H1 (cell line): Measurements from ENCODE around the gene STARD3. TPM values are rescaled to one million over a fixed set of nuclear protein-coding genes. Genes with fewer than 3 reads are reported as not detected.

Experiments used
- CTCF ChIA-PET: fragments of 300-600 bp; sonication (Branson Sonifier 250); formaldehyde crosslinking; loops from one replicate; lab custom pipeline; 2021; ENCODE audit not compliant: partially characterized antibody; lab: Charles Lee
- POLR2A ChIA-PET: fragments of 300-600 bp; sonication (Branson Sonifier 250); formaldehyde crosslinking; loops from one replicate; lab custom pipeline; 2021; ENCODE audit warnings: inconsistent platforms; ENCODE audit not compliant: partially characterized antibody; lab: Charles Lee
- DNase-seq, 2 experiments: peaks; one replicate each; pipeline versions ENCODE4 v3.0.0 to v3.0.0-alpha.2; 2010 to 2022; ENCODE audit warnings: low spot score in 2 of 2, low read depth in 1 of 2, mixed read lengths in 1 of 2
- FAIRE-seq: peaks from 2 replicates; lab custom pipeline; 2011; peaks lifted over from hg19 to GRCh38; lab: Jason Lieb, UNC
- H2AFZ ChIP-seq: 2 replicates; pipeline ENCODE4 v1.8.1; 2012; ENCODE audit warnings: low read length, inconsistent platforms
- H2AK5ac ChIP-seq: 2 replicates; pipeline ENCODE4 v1.6.1; 2013; ENCODE audit warnings: low read depth, low read length
- H2BK120ac ChIP-seq: replicated peaks from 2 replicates; pipeline ENCODE3; 2013; ENCODE audit warnings: low read depth, low read length, inconsistent platforms
- H2BK12ac ChIP-seq: 2 replicates; pipeline ENCODE4 v1.6.1; 2013; ENCODE audit warnings: low read depth, low read length
- H2BK15ac ChIP-seq: 2 replicates; pipeline ENCODE4 v1.6.1; 2013; ENCODE audit warnings: low read length
- H2BK20ac ChIP-seq: 2 replicates; pipeline ENCODE4 v1.6.1; 2013; ENCODE audit warnings: low read length
- H2BK5ac ChIP-seq: 2 replicates; pipeline ENCODE4 v1.6.1; 2013; ENCODE audit warnings: low read depth, low read length
- H3K14ac ChIP-seq: 2 replicates; pipeline ENCODE4 v1.6.1; 2013; ENCODE audit warnings: inconsistent platforms; ENCODE audit not compliant: insufficient read length
- H3K18ac ChIP-seq: 2 replicates; pipeline ENCODE4 v1.6.1; 2013; ENCODE audit warnings: low read length; ENCODE audit errors: extremely low read depth
- H3K23ac ChIP-seq: 2 replicates; pipeline ENCODE4 v1.6.1; 2013; ENCODE audit warnings: inconsistent platforms; ENCODE audit not compliant: insufficient read length
- H3K23me2 ChIP-seq: 2 replicates; pipeline ENCODE4 v1.6.1; 2013; ENCODE audit warnings: low read depth, low read length
- H3K27ac ChIP-seq: 2 replicates; pipeline ENCODE4 v1.6.1; 2011; ENCODE audit warnings: low read depth, low read length, inconsistent platforms
- H3K27me3 ChIP-seq, 4 experiments: replicated peaks in 1 of 4; 1 replicate in 1 of 4; 2 replicates in 3 of 4; pipeline versions ENCODE4 v1.6.1 to v1.8.1; 2011 to 2013; ENCODE audit warnings: low read length in 3 of 4, mild to moderate bottlenecking in 3 of 4, inconsistent platforms in 2 of 4, mixed read lengths in 2 of 4, moderate library complexity in 1 of 4; ENCODE audit not compliant: control insufficient read depth in 3 of 4, insufficient read depth in 3 of 4; ENCODE audit errors: extremely low read depth in 1 of 4
- H3K36me3 ChIP-seq, 4 experiments: 2 replicates each; pipeline versions ENCODE4 v1.6.1 to v1.8.1; 2011 to 2013; ENCODE audit warnings: mild to moderate bottlenecking in 4 of 4, low read length in 3 of 4, moderate library complexity in 2 of 4, control low read depth in 1 of 4, inconsistent platforms in 1 of 4; ENCODE audit not compliant: insufficient read depth in 4 of 4, control insufficient read depth in 2 of 4
- H3K4ac ChIP-seq: replicated peaks from 2 replicates; pipeline ENCODE3; 2013; ENCODE audit warnings: low read length, low read depth, mixed read lengths, inconsistent platforms; ENCODE audit not compliant: insufficient read length
- H3K4me1 ChIP-seq, 4 experiments: replicated peaks in 1 of 4; 1 replicate in 1 of 4; 2 replicates in 3 of 4; pipeline versions ENCODE4 v1.6.1 to v1.8.1; 2011 to 2013; ENCODE audit warnings: low read length in 3 of 4, inconsistent platforms in 2 of 4, mixed read lengths in 1 of 4; ENCODE audit not compliant: insufficient read depth in 4 of 4, control insufficient read depth in 3 of 4
- H3K4me2 ChIP-seq, 2 experiments: 2 replicates each; pipeline versions ENCODE4 v1.6.1 to v1.8.1; 2011 to 2013; ENCODE audit warnings: low read depth in 2 of 2, low read length in 2 of 2, control low read depth in 1 of 2, inconsistent platforms in 1 of 2, mild to moderate bottlenecking in 1 of 2; ENCODE audit not compliant: insufficient read depth in 1 of 2
- H3K4me3 ChIP-seq, 4 experiments: fragments of 200-600, 300-600 bp in 1 of 4; sonication (generic), shearing (Covaris generic), sonication (Bioruptor Twin) in 1 of 4; 2 replicates each; pipeline versions ENCODE4 v1.5.1 to v1.8.1; 2011 to 2016; ENCODE audit warnings: low read length in 4 of 4, low read depth in 3 of 4, control low read depth in 2 of 4, inconsistent platforms in 2 of 4, mild to moderate bottlenecking in 2 of 4, mixed read lengths in 1 of 4, moderate library complexity in 1 of 4; ENCODE audit not compliant: insufficient read depth in 2 of 4; ENCODE audit errors: extremely low read depth in 1 of 4
- H3K56ac ChIP-seq: replicated peaks from 2 replicates; pipeline ENCODE3; 2013; ENCODE audit warnings: low read depth, mild to moderate bottlenecking, mixed read lengths, low read length, inconsistent platforms; ENCODE audit not compliant: insufficient read length
- H3K79me1 ChIP-seq: 2 replicates; pipeline ENCODE4 v1.6.1; 2013; ENCODE audit warnings: low read depth, low read length, control low read depth
- H3K79me2 ChIP-seq, 2 experiments: 2 replicates each; pipeline versions ENCODE4 v1.6.1 to v1.8.1; 2012 to 2013; ENCODE audit warnings: low read length in 2 of 2, mild to moderate bottlenecking in 2 of 2, inconsistent platforms in 1 of 2; ENCODE audit not compliant: insufficient read depth in 2 of 2, control insufficient read depth in 1 of 2
- H3K9ac ChIP-seq, 4 experiments: replicated peaks in 1 of 4; 1 replicate in 1 of 4; 2 replicates in 3 of 4; pipeline versions ENCODE4 v1.6.1 to v1.8.1; 2011 to 2013; ENCODE audit warnings: low read depth in 3 of 4, low read length in 3 of 4, control low read depth in 2 of 4, mild to moderate bottlenecking in 2 of 4, moderate library complexity in 2 of 4, inconsistent platforms in 1 of 4; ENCODE audit errors: extremely low read depth in 1 of 4
- H3K9me3 ChIP-seq, 2 experiments: 2 replicates each; pipeline versions ENCODE4 v1.6.1 to v1.8.1; 2012 to 2013; ENCODE audit warnings: mild to moderate bottlenecking in 2 of 2, moderate library complexity in 2 of 2, control low read depth in 1 of 2, inconsistent platforms in 1 of 2, low read depth in 1 of 2, low read length in 1 of 2, mixed read lengths in 1 of 2; ENCODE audit not compliant: insufficient read depth in 2 of 2
- H4K20me1 ChIP-seq, 2 experiments: replicated peaks in 1 of 2; 2 replicates each; pipeline versions ENCODE3 to v1.8.1; 2011 to 2013; ENCODE audit warnings: inconsistent platforms in 2 of 2, low read length in 2 of 2, mild to moderate bottlenecking in 1 of 2; ENCODE audit not compliant: insufficient read depth in 2 of 2, control insufficient read depth in 1 of 2
- H4K5ac ChIP-seq: 2 replicates; pipeline ENCODE4 v1.6.1; 2013; ENCODE audit warnings: low read length, low read depth, mixed read lengths, inconsistent platforms; ENCODE audit not compliant: insufficient read length
- H4K8ac ChIP-seq: 2 replicates; pipeline ENCODE4 v1.8.0; 2013; ENCODE audit warnings: mild to moderate bottlenecking, moderate library complexity, low read length, inconsistent platforms; ENCODE audit not compliant: insufficient read depth; ENCODE audit errors: extremely low read depth
- H4K91ac ChIP-seq: replicated peaks from 2 replicates; pipeline ENCODE3; 2013; ENCODE audit warnings: low read length, mixed read lengths, inconsistent platforms; ENCODE audit not compliant: insufficient read length
- JUND ChIP-seq: IDR thresholded peaks from 2 replicates; pipeline ENCODE4 v1.6.1; 2011; ENCODE audit warnings: mild to moderate bottlenecking, improper control_type of control experiment, low read length
- WGBS, 2 experiments: shearing (Covaris generic) in 1 of 2; methylation state at CpG; one replicate each; pipeline versions ENCODE4 v1.1.6 to v1.1.7; 2013 to 2015; ENCODE audit warnings: low lambda C conversion rate in 2 of 2, mixed read lengths in 2 of 2, inconsistent platforms in 1 of 2, low coverage in 1 of 2, missing lambda C conversion rate in 1 of 2; ENCODE audit not compliant: insufficient replicate concordance in 2 of 2, insufficient coverage in 1 of 2, insufficient read length in 1 of 2; ENCODE audit errors: extremely low coverage in 1 of 2, missing lambda C conversion rate in 1 of 2; 5-methylcytosine and 5-hydroxymethylcytosine counted together
- polyA plus RNA-seq, 7 experiments: library from polyadenylated mRNA; depleted of rRNA in 3 of 7; stranded (reverse) in 5 of 7; unstranded in 2 of 7; fragments of >200 nt in 5 of 7; fragments of 200-250 nt in 2 of 7; gene quantifications; 1 replicate in 5 of 7; 2 replicates in 1 of 7; 4 replicates in 1 of 7; pipeline versions ENCODE4 v1.2.1 to v1.2.3, GENCODE V29; 2011 to 2013; ENCODE audit warnings: missing spikeins in 2 of 7, mixed read lengths in 2 of 7
- total RNA-seq: library from RNA; stranded (reverse); fragmentation: NEBNext Ultra II Directional; extraction: Animal tissue kit (Norgen Biotek cat#: 25700); gene quantifications from 2 replicates; pipeline ENCODE4 v1.2.1, GENCODE V29; 2021

The STARD3 gene
- total and polyA plus RNA-seq, 2 of the 8 experiments (the other 6 are each of a cell fraction or from before 2014, with no cell fraction given): 47.6 to 80.3 TPM

DNA sequence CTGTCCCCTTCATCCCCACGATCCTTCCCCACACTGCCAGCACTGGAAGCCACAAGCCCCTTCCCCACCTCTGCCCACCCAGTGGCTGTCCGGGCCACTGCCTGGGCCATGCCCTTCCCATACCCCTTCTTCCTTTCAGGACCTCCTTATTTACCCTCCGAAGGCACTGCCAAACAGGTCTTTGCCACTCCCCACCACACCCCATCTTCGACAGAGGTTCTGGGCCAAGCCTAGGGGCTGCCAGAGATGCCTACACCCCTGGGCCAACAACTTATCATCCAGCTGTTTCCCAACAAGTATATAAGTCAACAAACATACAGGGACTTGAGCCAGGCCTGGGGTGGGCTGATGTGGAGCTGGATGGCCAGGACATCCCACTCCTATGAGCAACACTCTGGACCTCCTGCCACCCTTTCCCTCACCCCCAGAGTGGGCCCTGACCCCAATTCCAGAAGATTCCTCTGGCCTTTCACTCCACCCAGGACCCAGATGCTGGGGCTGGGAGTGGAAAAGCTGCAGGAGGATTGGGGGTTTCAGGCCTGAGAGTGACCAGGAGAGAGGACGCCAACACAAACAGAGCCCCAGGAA lies 11.7 kb upstream of the STARD3 start:
- Histone ChIP-seq H3K4ac (peak overlapping the region; percentile 59), H2BK120ac (peak overlapping the region; percentile 38), H4K8ac (peak overlapping the region; percentile 29; the same call in 1 of the 2 replicates), H3K36me3 (no peaks in the 10 kb centered on the region), H2BK12ac (peak overlapping the region; percentile 94; the same call in 1 of the 2 replicates), H3K23ac (no peak overlapping the region), H3K4me2 (no peak overlapping the region; a peak in 1 of 4 replicates), H4K91ac (peak overlapping the region; percentile 69), H3K9me3 (no peaks in the 10 kb centered on the region), H2AFZ (no peak overlapping the region), H2BK15ac (peak overlapping the region; percentile 61; the same call in 1 of the 2 replicates), H2BK20ac (0 out of 2 replicates have a peak overlapping the region, but pooled peaks have one; percentile 90), H3K4me3 (no peak overlapping the region), H3K23me2 (peaks cover 12% of the 10 kb centered on the region), H3K14ac (no peak overlapping the region), H3K27me3 (peaks cover 2 to 44% (median 36%) of the 10 kb centered on the region in 4 experiments), H3K27ac (no peak overlapping the region), H3K79me2 (no peaks in the 10 kb centered on the region), H3K4me1 (peaks cover 4 to 38% (median 29%) of the 10 kb centered on the region in 4 experiments), H3K56ac (no peak overlapping the region), H3K79me1 (0 out of 2 replicates have a peak, but pooled peaks cover 2% of the 10 kb centered on the region), H2BK5ac (peak overlapping the region; percentile 60; the same call in 1 of the 2 replicates), H2AK5ac (no peak overlapping the region), H4K5ac (no peak overlapping the region), H3K18ac (peak overlapping the region; percentile 48; the same call in 1 of the 2 replicates), H3K9ac (no peak overlapping the region), H4K20me1 (peaks cover 0 to 1% of the 10 kb centered on the region in 2 experiments)
- FAIRE-seq (no peak), DNase-seq (no peak)
- 63% methylated on average over 5 of the region's 5 CpGs; no CpG with 5 or more reads in 1 of the 2 experiments for WGBS, 2 experiments
- ChIA-PET POLR2A (interaction anchor here (0.7 to 2.6 kb wide), 13 partner anchors 8 to 156 kb away, joined by 3 to 9 read pairs (median 3); partner anchors contain the start of genes ERBB2 and PNMT), CTCF (interaction anchor here (0.6 to 49.2 kb wide), 10 partner anchors 2 to 324 kb away, joined by 5 to 1885 read pairs (median 121); partner anchors contain the start of genes ERBB2, NEUROD2, PGAP3 and PNMT)
- TF ChIP-seq JUND: no peak
